Gastroesophageal sphincter (tissue), 4 donors: Measurements from ENCODE around the gene ASPM. TPM values are rescaled to one million over a fixed set of nuclear protein-coding genes. Genes with fewer than 3 reads are reported as not detected.

Experiments used
- ATAC-seq: fragments of 150-250 bp; one replicate; pipeline ENCODE4 v1.9.1; 2016; ENCODE audit warnings: mild to moderate bottlenecking, moderate library complexity
- H3K27ac ChIP-seq, 4 donors: fragments of 200-600 bp; sonication (generic) in 3 of 4; 1 replicate in 3 of 4; 2 replicates in 1 of 4; pipeline ENCODE4 v1.5.1; 2016 to 2019
- H3K27me3 ChIP-seq: fragments of 200-600 bp; sonication (generic); one replicate; pipeline ENCODE4 v1.5.1; 2019
- H3K36me3 ChIP-seq, 2 donors: fragments of 200-600 bp; sonication (generic); one replicate each; pipeline ENCODE4 v1.5.1; 2019; ENCODE audit warnings: control low read depth in 1 of 2
- H3K4me1 ChIP-seq, 3 donors: fragments of 200-600 bp; sonication (generic); 1 replicate in 2 of 3; 2 replicates in 1 of 3; pipeline ENCODE4 v1.5.1; 2016 to 2019; ENCODE audit warnings: control low read depth in 2 of 3
- H3K4me3 ChIP-seq, 2 donors: fragments of 200-600 bp; sonication (generic); one replicate each; pipeline ENCODE4 v1.5.1; 2019; ENCODE audit warnings: mild to moderate bottlenecking in 1 of 2, moderate library complexity in 1 of 2
- H3K9me3 ChIP-seq, 3 donors: fragments of 200-600 bp; sonication (generic); one replicate each; pipeline ENCODE4 v1.5.1; 2017 to 2019; ENCODE audit warnings: control low read depth in 2 of 3
- EP300 ChIP-seq: sonication (generic); formaldehyde crosslinking; IDR thresholded peaks from one replicate; pipeline ENCODE4 v1.6.1; 2017; ENCODE audit warnings: antibody characterized with exemption, mild to moderate bottlenecking
- POLR2A ChIP-seq, 2 donors: fragments of 450-650 bp; IDR thresholded peaks; one replicate each; pipeline ENCODE4 v1.6.1; 2017; ENCODE audit warnings: antibody characterized with exemption in 2 of 2, mild to moderate bottlenecking in 2 of 2, moderate library complexity in 1 of 2
- POLR2AphosphoS5 ChIP-seq: sonication (generic); formaldehyde crosslinking; IDR thresholded peaks from one replicate; pipeline ENCODE4 v1.6.1; 2017; ENCODE audit warnings: antibody characterized with exemption
- WGBS, 2 donors: methylation state at CpG; one replicate each; pipeline ENCODE4 v1.1.5; 2018; ENCODE audit warnings: low coverage in 1 of 2; 5-methylcytosine and 5-hydroxymethylcytosine counted together
- total RNA-seq, 4 donors: library from RNA; depleted of rRNA; stranded (reverse); fragments of >200 nt; gene quantifications; one replicate each; pipeline ENCODE4 v1.1.0, GENCODE V29; 2016
- TF ChIP-seq, protein P1 (sequence below), 4 experiments: fragments of 200-600 bp in 2 of 4; fragments of 450-650 bp in 2 of 4; sonication (generic) in 1 of 4; IDR thresholded peaks; one replicate each; pipeline ENCODE4 v1.5.1; 2017 to 2019; ENCODE audit warnings: antibody characterized with exemption in 4 of 4, mild to moderate bottlenecking in 2 of 4, moderate library complexity in 2 of 4

Gene ASPM
- total RNA-seq, 4 donors from 2014 or later: 0.27 to 0.96 (median 0.29) TPM

DNA sequence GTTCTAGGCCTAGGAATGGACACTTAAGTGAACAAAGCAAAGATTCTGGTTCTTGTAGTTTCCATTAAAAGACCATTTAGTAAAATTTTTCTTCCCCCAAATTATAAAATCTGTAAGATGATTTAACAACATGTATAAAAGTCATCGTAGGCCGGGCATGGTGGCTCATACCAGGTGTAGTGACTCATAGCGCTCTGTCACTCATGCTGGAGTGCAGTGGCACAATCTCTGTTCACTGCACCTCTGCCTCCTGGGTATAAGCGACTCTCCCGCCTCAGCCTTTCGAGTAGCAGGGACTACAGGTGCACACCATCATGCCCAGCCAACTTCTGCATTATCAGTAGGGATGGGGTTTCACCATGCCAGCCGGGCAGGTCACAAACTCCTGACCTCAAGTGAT, 9.1 kb downstream of the ASPM start:
- Histone ChIP-seq H3K4me3 (no peak overlapping the region), H3K4me1 (no peaks in the 10 kb centered on the region), H3K9me3 (no peaks in the 10 kb centered on the region), H3K27ac (no peak overlapping the region), H3K36me3 (no peaks in the 10 kb centered on the region), H3K27me3 (no peaks in the 10 kb centered on the region)
- TF ChIP-seq POLR2AphosphoS5: no peak
- TF ChIP-seq POLR2A (IDR thresholded peaks at IDR 0.05): no peak
- TF ChIP-seq, protein P1, sequence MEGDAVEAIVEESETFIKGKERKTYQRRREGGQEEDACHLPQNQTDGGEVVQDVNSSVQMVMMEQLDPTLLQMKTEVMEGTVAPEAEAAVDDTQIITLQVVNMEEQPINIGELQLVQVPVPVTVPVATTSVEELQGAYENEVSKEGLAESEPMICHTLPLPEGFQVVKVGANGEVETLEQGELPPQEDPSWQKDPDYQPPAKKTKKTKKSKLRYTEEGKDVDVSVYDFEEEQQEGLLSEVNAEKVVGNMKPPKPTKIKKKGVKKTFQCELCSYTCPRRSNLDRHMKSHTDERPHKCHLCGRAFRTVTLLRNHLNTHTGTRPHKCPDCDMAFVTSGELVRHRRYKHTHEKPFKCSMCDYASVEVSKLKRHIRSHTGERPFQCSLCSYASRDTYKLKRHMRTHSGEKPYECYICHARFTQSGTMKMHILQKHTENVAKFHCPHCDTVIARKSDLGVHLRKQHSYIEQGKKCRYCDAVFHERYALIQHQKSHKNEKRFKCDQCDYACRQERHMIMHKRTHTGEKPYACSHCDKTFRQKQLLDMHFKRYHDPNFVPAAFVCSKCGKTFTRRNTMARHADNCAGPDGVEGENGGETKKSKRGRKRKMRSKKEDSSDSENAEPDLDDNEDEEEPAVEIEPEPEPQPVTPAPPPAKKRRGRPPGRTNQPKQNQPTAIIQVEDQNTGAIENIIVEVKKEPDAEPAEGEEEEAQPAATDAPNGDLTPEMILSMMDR (IDR thresholded peaks at IDR 0.05): no peak
- TF ChIP-seq EP300: no peak
- ATAC-seq: no peak
- WGBS, 2 donors: 50 to 83% methylated on average over 2 to 6 of the region's 7 CpGs

DNA sequence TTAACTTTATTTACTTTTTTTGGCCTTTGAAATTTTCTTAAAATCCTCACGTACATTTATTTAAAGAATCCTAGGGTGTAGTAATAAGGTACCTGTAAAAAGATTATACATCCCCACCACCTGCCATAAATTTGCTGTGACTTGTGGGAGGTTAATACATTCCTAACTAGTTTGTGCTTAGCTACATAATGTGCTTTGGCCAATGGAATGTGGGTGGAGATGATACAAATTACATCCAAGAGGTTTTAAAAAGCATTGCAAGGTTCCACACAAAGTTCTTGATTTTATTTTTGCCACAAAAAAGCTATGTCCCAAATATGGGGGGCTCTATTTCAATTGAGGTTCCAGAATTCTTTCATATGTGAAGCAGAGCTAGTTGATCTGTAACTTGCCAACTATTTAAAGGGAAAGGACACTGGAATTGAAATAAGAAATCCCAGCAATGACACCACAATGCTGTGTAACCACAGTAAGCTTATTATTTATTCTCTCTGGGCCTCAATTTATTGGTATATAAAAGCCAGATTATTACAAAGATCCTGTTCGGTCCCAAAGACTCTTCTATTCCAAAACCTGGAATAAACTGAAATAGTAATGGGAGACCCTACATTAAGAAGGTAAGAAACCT, 15.7 kb downstream of the ASPM start:
- Histone ChIP-seq H3K4me3 (no peak overlapping the region), H3K9me3 (no peaks in the 10 kb centered on the region), H3K4me1 (no peaks in the 10 kb centered on the region), H3K27me3 (no peaks in the 10 kb centered on the region), H3K27ac (no peak overlapping the region), H3K36me3 (no peaks in the 10 kb centered on the region)
- WGBS, 2 donors: 90 to 96% methylated on average over 2 of the region's 2 CpGs
- ATAC-seq: no peak
- no peak for TF ChIP-seq POLR2AphosphoS5
- no peak for TF ChIP-seq EP300
- TF ChIP-seq, protein P1 (IDR thresholded peaks at IDR 0.05): no peak
- no peak for TF ChIP-seq POLR2A (IDR thresholded peaks at IDR 0.05)

DNA sequence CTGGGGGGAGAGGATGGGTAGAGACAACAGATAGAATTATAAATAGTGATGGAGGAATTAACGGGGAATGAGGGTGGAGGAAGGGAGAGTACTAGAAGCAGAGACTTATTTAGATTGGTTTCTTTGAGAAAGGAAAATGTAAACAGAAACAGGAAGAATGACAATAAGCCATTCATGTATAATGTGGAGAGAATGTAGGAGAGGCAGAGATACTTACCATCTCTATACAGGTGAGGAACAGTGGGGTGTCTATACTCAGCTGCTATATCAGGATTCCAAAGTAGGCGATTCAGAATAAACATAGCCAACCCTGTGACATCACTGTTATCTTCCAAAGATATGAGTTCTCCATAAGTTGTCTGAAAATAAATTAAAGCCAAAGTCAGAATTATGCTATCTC, 16.8 kb downstream of the ASPM start:
- TF ChIP-seq, protein P1 (IDR thresholded peaks at IDR 0.05): no peak
- TF ChIP-seq EP300 (no peak), POLR2A (IDR thresholded peaks at IDR 0.05) (no peak), POLR2AphosphoS5 (no peak)
- 76 to 82% methylated on average over 2 of the region's 2 CpGs for WGBS, 2 donors
- H3K27me3 ChIP-seq: no peaks in the 10 kb centered on the region
- no peak for ATAC-seq
- H3K27ac ChIP-seq: no peak overlapping the region
- H3K4me3 ChIP-seq: no peak overlapping the region
- no peaks in the 10 kb centered on the region for H3K4me1 ChIP-seq
- no peaks in the 10 kb centered on the region for H3K9me3 ChIP-seq
- H3K36me3 ChIP-seq: no peaks in the 10 kb centered on the region

DNA sequence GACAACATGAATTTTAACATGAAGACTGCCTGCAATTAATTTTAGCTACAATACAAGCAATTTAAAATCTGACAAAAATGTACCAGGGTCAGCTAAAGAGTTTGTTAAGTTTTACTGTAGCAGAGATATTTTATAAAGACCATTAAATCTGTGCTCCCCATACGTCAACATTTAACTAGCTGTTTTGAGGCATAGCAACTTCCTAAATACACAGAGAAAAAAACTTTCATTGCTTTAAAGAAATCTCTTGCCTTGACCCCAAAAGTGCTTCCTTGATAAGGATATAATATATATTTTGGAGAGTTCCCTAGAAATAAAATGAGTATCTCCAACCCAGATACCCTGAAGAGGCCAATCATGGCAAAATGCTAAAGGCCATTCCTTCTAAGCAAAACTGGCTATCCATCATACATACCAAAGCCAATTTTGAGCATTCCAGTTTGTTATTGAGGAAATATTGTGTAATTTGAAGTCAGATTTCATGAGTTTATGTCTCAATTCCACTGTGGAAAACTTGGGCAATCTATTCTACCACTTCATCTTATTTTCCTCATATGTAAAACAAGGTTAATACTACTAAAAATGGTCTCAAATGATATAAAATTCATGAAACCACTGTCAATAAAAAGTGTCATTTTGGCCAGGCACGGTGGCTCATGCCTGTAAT, 19.1 kb downstream of the ASPM start:
- Histone ChIP-seq H3K36me3 (no peaks in the 10 kb centered on the region), H3K9me3 (no peaks in the 10 kb centered on the region), H3K4me1 (no peaks in the 10 kb centered on the region), H3K27ac (no peak overlapping the region), H3K4me3 (no peak overlapping the region), H3K27me3 (no peaks in the 10 kb centered on the region)
- 90 to 92% methylated on average over 2 of the region's 2 CpGs for WGBS, 2 donors
- ATAC-seq: no peak
- TF ChIP-seq POLR2AphosphoS5: no peak
- no peak for TF ChIP-seq POLR2A (IDR thresholded peaks at IDR 0.05)
- no peak for TF ChIP-seq EP300
- TF ChIP-seq, protein P1 (IDR thresholded peaks at IDR 0.05): no peak

DNA sequence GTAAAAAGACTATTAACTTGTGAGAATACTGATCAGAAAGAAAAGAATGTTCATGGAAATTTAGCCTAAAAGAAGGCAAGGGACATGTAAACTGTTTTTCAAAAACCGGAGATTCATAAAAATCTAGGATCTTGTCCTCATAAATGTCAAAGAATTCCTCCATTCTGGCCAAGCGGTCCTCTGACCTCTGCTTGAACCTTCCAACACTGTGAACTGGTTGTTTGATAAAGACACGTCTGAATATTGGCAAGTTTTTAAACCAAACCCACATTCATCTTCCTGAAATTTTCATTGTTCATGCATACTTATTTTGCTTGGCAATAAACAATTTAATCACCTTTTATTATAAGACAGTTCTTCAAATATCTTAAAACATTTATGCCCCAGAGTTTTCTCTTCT, 19.8 kb downstream of the ASPM start:
- WGBS, 2 donors: 32 to 49% methylated on average over 3 of the region's 3 CpGs
- H3K36me3 ChIP-seq: no peaks in the 10 kb centered on the region
- no peaks in the 10 kb centered on the region for H3K4me1 ChIP-seq
- no peak for ATAC-seq
- no peaks in the 10 kb centered on the region for H3K9me3 ChIP-seq
- no peak overlapping the region for H3K27ac ChIP-seq
- TF ChIP-seq EP300 (no peak), POLR2AphosphoS5 (no peak), POLR2A (IDR thresholded peaks at IDR 0.05) (no peak)
- TF ChIP-seq, protein P1 (IDR thresholded peaks at IDR 0.05): no peak
- H3K4me3 ChIP-seq: no peak overlapping the region
- no peaks in the 10 kb centered on the region for H3K27me3 ChIP-seq
